ENCODE results near the gene ARMCX6.

DNA sequence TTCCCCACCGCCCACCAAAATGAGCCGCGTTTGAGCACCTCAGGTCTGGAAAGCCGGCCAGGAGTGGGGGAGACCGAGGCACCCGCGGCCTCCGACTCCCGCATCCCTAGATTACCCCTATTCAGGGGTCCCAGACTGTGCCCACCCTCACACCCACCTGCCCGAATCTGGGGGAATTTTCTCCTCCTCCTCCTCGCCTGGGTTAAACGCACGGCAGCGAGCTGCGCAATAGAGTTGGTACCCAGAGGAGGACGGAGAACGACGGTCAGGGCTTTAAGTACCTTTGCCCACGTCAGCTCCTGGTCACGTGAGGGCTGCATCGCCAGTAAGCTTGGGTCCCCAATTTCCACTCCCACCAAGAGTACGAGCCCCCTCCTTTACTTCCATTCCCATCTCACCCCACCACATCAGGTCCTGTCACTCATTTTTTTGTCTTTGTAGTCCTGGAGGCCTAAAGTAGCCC lies 41.8 kb upstream of the ARMCX6 start, which contains the start of gene ARMCX2:
- TF ChIP-seq POLR2A (IDR thresholded peaks at IDR 0.05; ENCODE audit: low read length) (no peak), GATA1 (IDR thresholded peaks at IDR 0.05; ENCODE audit: low read depth, low read length) (no peak)

All from erythroblast (primary cell).